OCI-LY1 (cell line): ENCODE results near the gene TTC27.

Experiments
- EZH2 ChIP-seq: fragments of 200-600 bp; sonication (generic), shearing (Covaris generic); IDR thresholded peaks from 2 replicates; pipeline ENCODE4 v1.8.0; 2017; ENCODE audit warnings: borderline replicate concordance, mixed run types, mild to moderate bottlenecking, antibody characterized with exemption, low read length, moderate library complexity, mixed read lengths
- TF ChIP-seq, protein P1 (sequence below): fragments of 200-600 bp; sonication (generic), shearing (Covaris generic); IDR thresholded peaks from 2 replicates; pipeline ENCODE4 v1.5.1; 2017; ENCODE audit warnings: mild to moderate bottlenecking, antibody characterized with exemption, low read length, moderate library complexity, mixed read lengths

DNA sequence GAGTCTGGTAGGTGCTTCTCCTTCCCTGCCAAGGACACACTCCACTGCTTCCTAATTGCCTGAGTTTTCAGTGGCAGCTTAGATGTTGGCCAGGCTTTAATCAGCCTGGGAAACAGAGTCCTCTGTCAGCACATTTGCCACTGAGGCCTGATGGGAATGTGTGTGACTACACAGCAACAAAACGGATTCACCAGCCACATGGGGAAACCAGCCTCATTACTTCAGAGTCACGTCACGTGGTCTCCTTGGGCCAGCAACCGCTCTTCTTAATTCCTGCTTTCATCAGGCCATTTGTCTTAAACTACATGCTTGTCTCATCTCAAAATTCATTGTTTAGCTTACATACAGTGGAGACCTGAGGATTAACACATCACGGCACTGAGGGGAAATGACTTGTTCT lies 225.0 kb downstream of the TTC27 start:
- TF ChIP-seq, protein P1, sequence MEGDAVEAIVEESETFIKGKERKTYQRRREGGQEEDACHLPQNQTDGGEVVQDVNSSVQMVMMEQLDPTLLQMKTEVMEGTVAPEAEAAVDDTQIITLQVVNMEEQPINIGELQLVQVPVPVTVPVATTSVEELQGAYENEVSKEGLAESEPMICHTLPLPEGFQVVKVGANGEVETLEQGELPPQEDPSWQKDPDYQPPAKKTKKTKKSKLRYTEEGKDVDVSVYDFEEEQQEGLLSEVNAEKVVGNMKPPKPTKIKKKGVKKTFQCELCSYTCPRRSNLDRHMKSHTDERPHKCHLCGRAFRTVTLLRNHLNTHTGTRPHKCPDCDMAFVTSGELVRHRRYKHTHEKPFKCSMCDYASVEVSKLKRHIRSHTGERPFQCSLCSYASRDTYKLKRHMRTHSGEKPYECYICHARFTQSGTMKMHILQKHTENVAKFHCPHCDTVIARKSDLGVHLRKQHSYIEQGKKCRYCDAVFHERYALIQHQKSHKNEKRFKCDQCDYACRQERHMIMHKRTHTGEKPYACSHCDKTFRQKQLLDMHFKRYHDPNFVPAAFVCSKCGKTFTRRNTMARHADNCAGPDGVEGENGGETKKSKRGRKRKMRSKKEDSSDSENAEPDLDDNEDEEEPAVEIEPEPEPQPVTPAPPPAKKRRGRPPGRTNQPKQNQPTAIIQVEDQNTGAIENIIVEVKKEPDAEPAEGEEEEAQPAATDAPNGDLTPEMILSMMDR = no peak
- TF ChIP-seq EZH2 = no peak
